Esophagus squamous epithelium (tissue), 5 donors: ENCODE data around the gene SREBF2. TPM values are rescaled to one million over a fixed set of nuclear protein-coding genes. Genes with fewer than 3 reads are reported as not detected.
"Not testable (repeated sequence)": the region's sequence is repeated elsewhere in the genome, so short reads cannot be mapped to it uniquely, and the experiment has no call there.

Experiments
- DNase-seq: peaks from one replicate; lab custom pipeline; 2025; lab: John Stamatoyannopoulos, UW
- H3K27ac ChIP-seq, 4 donors: fragments of 200-600 bp; sonication (generic); one replicate each; pipeline ENCODE4 v1.5.1; 2016 to 2019; ENCODE audit warnings: mild to moderate bottlenecking in 1 of 4
- H3K27me3 ChIP-seq, 4 donors: fragments of 200-600 bp; sonication (generic); 1 replicate in 3 of 4; 2 replicates in 1 of 4; pipeline versions ENCODE4 v1.5.1 to v1.6.0; 2017 to 2021; ENCODE audit warnings: antibody characterized with exemption in 1 of 4
- H3K36me3 ChIP-seq, 3 donors: fragments of 200-600 bp; sonication (generic); one replicate each; pipeline ENCODE4 v1.5.1; 2016 to 2019
- H3K4me1 ChIP-seq, 3 donors: fragments of 200-600 bp; sonication (generic); one replicate each; pipeline ENCODE4 v1.5.1; 2017 to 2019
- H3K4me3 ChIP-seq, 4 donors: fragments of 200-600 bp; sonication (generic); 1 replicate in 3 of 4; 2 replicates in 1 of 4; pipeline ENCODE4 v1.5.1; 2016 to 2019; ENCODE audit warnings: mild to moderate bottlenecking in 2 of 4, moderate library complexity in 1 of 4
- H3K9me3 ChIP-seq, 3 donors: fragments of 200-600 bp; sonication (generic); one replicate each; pipeline ENCODE4 v1.5.1; 2016 to 2019
- CTCF ChIP-seq, 6 experiments: fragments of 450-650 bp in 4 of 6; fragments of 200-600 bp in 2 of 6; sonication (generic) in 2 of 6; IDR thresholded peaks; one replicate each; pipeline ENCODE4 v1.5.1; 2016 to 2019; ENCODE audit warnings: antibody characterized with exemption in 6 of 6, mild to moderate bottlenecking in 4 of 6, moderate library complexity in 4 of 6
- POLR2A ChIP-seq, 4 donors: fragments of 450-650 bp; IDR thresholded peaks; one replicate each; pipeline ENCODE4 v1.6.1; 2017; ENCODE audit warnings: antibody characterized with exemption in 4 of 4, mild to moderate bottlenecking in 4 of 4, moderate library complexity in 3 of 4
- WGBS, 2 donors: methylation state at CpG; one replicate each; pipeline ENCODE4 v1.1.5; 2018; 5-methylcytosine and 5-hydroxymethylcytosine counted together
- intact Hi-C: fragments of 100-400 bp; cut with DNase I; formaldehyde crosslinking; loops from one replicate; pipeline ENCODE4 v1.15.0; 2022
- total RNA-seq, 4 donors: library from RNA; depleted of rRNA; stranded (reverse); fragments of >200 nt; gene quantifications; one replicate each; pipeline ENCODE4 v1.1.0, GENCODE V29; 2016
- donor health status: DM: yes; HTN: yes; CAD: no.

The SREBF2 gene
- total RNA-seq, 4 donors from 2014 or later: 72.8 to 138 (median 98.6) TPM

DNA sequence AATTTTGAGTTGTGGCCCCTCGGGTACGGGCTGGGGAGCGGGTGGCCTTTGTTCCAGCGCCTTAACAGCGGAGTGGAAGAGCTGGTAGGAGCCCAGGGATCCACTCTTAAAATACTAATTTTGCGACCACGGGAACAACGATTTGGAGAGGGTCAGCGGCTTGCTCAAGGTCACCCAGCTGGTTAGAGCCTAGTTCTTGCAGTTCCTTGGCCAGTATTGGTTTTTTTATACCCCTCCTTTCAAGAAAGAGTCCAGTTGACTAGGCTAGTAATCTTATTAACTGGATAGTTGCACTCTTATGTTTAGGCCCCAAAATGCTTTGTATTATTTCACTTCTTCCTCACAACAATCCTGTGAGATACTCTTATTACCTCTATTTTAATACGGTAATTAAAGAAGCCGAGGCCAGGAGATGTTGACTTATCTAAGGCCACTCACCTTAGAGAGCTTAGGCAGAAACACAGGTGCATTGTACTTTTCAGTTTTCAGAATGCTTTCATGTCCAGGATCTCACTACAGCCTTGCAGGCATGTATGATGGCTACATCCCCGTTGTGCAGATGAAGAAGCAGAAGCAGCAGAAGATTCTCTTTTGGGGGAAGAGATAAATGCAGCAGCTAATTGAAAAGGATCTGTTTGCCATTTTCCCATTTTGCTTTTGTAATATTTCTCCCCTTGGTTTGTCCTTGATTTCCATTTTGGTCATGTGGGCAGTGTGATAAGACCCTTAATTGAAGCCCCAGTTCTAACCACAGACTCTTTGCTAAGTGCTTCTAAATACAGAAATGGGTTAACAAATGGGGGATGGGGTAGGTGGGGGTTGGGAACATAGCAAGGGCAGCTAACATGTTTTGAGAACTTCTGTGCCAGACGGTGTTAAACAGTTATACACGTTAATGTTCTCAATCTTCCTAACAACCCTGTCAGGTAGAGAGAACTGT lies 1.4 kb downstream of the SREBF2 start:
- DNase-seq: no peak
- 9 to 18% methylated on average over 12 to 14 of the region's 14 CpGs for WGBS, 2 donors

DNA sequence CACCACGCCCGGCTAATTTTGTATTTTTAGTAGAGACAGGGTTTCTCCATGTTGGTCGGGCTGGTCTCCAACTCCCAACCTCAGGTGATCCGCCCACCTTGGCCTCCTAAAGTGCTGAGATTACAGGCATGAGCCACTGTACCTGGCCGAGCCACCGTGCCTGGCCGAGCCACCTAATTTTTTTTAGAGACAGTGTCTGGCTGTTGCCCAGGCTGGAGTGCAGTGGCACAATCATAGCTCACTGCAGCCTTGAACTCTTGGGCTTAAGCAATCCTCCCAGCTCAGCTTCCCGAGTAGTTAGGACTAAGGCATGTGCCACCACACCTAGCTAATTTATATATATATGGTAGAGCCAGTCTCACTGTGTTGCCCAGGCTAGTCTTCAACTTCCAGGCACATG lies 2.6 kb downstream of the SREBF2 start:
- intact Hi-C loops, DNase-seq, H3K27me3 ChIP-seq, H3K4me3 ChIP-seq, H3K9me3 ChIP-seq: not testable (repeated sequence)
- 56 to 77% methylated on average over 8 of the region's 8 CpGs for WGBS, 2 donors
- H3K36me3 ChIP-seq: peaks cover 0 to 22% (median 0%) of the 10 kb centered on the region in 3 donors
- peaks cover 29 to 86% (median 40%) of the 10 kb centered on the region in 3 donors for H3K4me1 ChIP-seq
- peak overlapping the region; percentile 37 to 99 (median 80) for H3K27ac ChIP-seq

More for the DNA sequence above, 1.4 kb downstream of the SREBF2 start:
- Histone ChIP-seq H3K4me3 (peak overlapping the region; percentile 78 to 96 (median 86)), H3K27me3 (no peaks in the 10 kb centered on the region), H3K9me3 (no peaks in the 10 kb centered on the region), H3K36me3 (peaks cover 0 to 22% (median 0%) of the 10 kb centered on the region in 3 donors), H3K4me1 (peaks cover 17 to 84% (median 31%) of the 10 kb centered on the region in 3 donors), H3K27ac (peak overlapping the region; percentile 98 to 99 (median 99))
- TF ChIP-seq CTCF (IDR thresholded peaks at IDR 0.05): no peak
- TF ChIP-seq POLR2A (IDR thresholded peaks at IDR 0.05): no peak
- intact Hi-C loops: no loop called here

- no peak overlapping the region for H3K4me3 ChIP-seq
- H3K27ac ChIP-seq: peak overlapping the region; percentile 37 to 99 (median 80)
- WGBS, 2 donors: 85 to 86% methylated on average over 2 of the region's 2 CpGs
- H3K4me1 ChIP-seq: peaks cover 36 to 89% (median 43%) of the 10 kb centered on the region in 3 donors
- no peaks in the 10 kb centered on the region for H3K9me3 ChIP-seq
- intact Hi-C loops: no loop called here
- no peaks in the 10 kb centered on the region for H3K27me3 ChIP-seq
- H3K36me3 ChIP-seq: peaks cover 0 to 22% (median 0%) of the 10 kb centered on the region in 3 donors
- TF ChIP-seq POLR2A (IDR thresholded peaks at IDR 0.05) (no peak), CTCF (IDR thresholded peaks at IDR 0.05) (no peak)
- DNase-seq: no peak
Measured at GRCh38 chr22:41836551-41836950, 3.6 kb downstream of the SREBF2 start.

DNA sequence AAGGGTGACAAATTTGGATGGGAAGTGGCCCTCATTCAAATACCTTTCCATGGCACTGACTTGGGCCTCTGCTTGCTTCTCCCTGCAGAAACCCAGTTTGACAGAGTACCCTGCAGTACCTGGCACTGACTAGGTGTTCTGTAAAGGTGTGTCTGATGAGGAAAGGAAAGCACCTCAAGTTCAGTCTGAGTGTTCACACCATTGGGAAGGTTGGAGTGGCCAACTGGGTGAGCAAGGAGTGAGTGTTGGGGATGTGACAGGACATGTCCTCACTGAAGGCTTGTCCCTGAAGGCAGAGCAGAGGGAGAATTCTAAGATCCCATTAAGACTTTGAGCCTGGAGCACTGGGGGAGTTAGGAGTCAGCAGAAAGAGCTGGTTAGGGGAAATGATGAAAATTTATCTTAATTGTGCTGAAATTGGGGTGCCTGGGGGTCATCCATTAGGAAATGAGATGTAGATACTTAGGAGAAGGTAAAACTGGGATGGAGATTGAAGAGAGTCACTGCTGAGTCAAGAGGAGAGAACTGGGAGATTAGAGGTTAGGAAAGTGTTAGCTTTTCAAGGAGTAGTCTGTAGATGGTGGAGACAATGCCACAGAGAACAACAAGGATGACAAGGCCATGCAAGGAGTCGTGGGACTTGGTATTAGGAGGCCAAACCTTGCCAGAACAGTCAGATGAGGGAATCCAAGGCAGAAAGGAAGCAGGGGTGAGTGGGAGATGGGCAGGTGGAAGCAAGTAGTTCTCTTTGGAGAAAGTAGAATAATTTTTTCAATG lies 6.1 kb downstream of the SREBF2 start:
- H3K27me3 ChIP-seq: no peaks in the 10 kb centered on the region
- H3K4me3 ChIP-seq: no peak overlapping the region
- 45 to 59% methylated on average over 1 of the region's 1 CpG for whole genome bisulfite sequencing, 2 donors
- intact Hi-C loops: no loop called here
- TF ChIP-seq POLR2A (IDR thresholded peaks at IDR 0.05) (peak in 2 of 4 donors; percentile 24 to 34), CTCF (IDR thresholded peaks at IDR 0.05) (no peak)
- peaks cover 0 to 22% (median 0%) of the 10 kb centered on the region in 3 donors for H3K36me3 ChIP-seq
- peak overlapping the region; percentile 79 to 99 (median 90) for H3K27ac ChIP-seq
- no peaks in the 10 kb centered on the region for H3K9me3 ChIP-seq
- H3K4me1 ChIP-seq: peaks cover 38 to 100% (median 53%) of the 10 kb centered on the region in 3 donors
- no peak for DNase-seq

- H3K36me3 ChIP-seq: peaks cover 0 to 21% (median 0%) of the 10 kb centered on the region in 3 donors
- 84% methylated on average over 5 of the region's 5 CpGs for whole genome bisulfite sequencing, 2 donors
- intact Hi-C loops: no loop called here
- DNase-seq: no peak
- peak overlapping the region; percentile 80 to 99 (median 90) for H3K27ac ChIP-seq
- no peak for TF ChIP-seq CTCF (IDR thresholded peaks at IDR 0.05)
- TF ChIP-seq POLR2A (IDR thresholded peaks at IDR 0.05): no peak
- no peaks in the 10 kb centered on the region for H3K27me3 ChIP-seq
- H3K9me3 ChIP-seq: no peaks in the 10 kb centered on the region
- peaks cover 37 to 100% (median 64%) of the 10 kb centered on the region in 3 donors for H3K4me1 ChIP-seq
- H3K4me3 ChIP-seq: no peak overlapping the region
Measured at GRCh38 chr22:41840216-41840615, 7.3 kb downstream of the SREBF2 start.
